HEK293 (cell line): ENCODE results near the gene LCN6.

ENCODE experiments used
- BCL11A ChIP-seq: fragments of 450-650 bp; formaldehyde crosslinking; IDR thresholded peaks from 2 replicates; pipeline ENCODE4 v1.5.1; 2016; ENCODE audit warnings: low read depth, missing biosample characterization, missing genetic modification characterization
- CTCF ChIP-seq: fragments of 450-650 bp; formaldehyde crosslinking; IDR thresholded peaks from 2 replicates; pipeline ENCODE4 v1.5.1; 2016; ENCODE audit warnings: missing biosample characterization, missing genetic modification characterization
- ZBTB17 ChIP-seq: fragments of 450-650 bp; formaldehyde crosslinking; IDR thresholded peaks from 2 replicates; pipeline ENCODE4 v1.5.1; 2016; ENCODE audit warnings: missing biosample characterization, missing genetic modification characterization

- TF ChIP-seq CTCF (no peak), BCL11A (tag by site-specific recombination) (no peak), ZBTB17 (no peak)
These were observed 19.2 kb downstream of the LCN6 start for GRCh38 chr9:136729144-136729543.
